HUES48 (cell line): ENCODE data around the gene DHRS4.
"Not testable (repeated sequence)": the region's sequence is repeated elsewhere in the genome, so short reads cannot be mapped to it uniquely, and the experiment has no call there.

Experiments
- H3K27ac ChIP-seq: one replicate; pipeline ENCODE4 v1.7.0; 2013; ENCODE audit warnings: low read depth, low read length, inconsistent platforms
- H3K27me3 ChIP-seq: 2 replicates; pipeline ENCODE4 v1.6.1; 2013; ENCODE audit warnings: mild to moderate bottlenecking, low read length; ENCODE audit not compliant: control insufficient read depth, insufficient read depth
- H3K36me3 ChIP-seq: 2 replicates; pipeline ENCODE4 v1.6.1; 2013; ENCODE audit warnings: low read length; ENCODE audit not compliant: control insufficient read depth, insufficient read depth
- H3K4me1 ChIP-seq: 2 replicates; pipeline ENCODE4 v1.6.1; 2013; ENCODE audit warnings: mild to moderate bottlenecking, low read length; ENCODE audit not compliant: control insufficient read depth, insufficient read depth
- H3K4me3 ChIP-seq: 2 replicates; pipeline ENCODE4 v1.5.1; 2013; ENCODE audit warnings: mild to moderate bottlenecking, low read depth, low read length
- H3K9ac ChIP-seq: 2 replicates; pipeline ENCODE4 v1.6.1; 2013; ENCODE audit warnings: mild to moderate bottlenecking, low read depth, low read length, moderate library complexity
- H3K9me3 ChIP-seq: 2 replicates; pipeline ENCODE4 v1.6.1; 2013; ENCODE audit warnings: low read length; ENCODE audit not compliant: control insufficient read depth, insufficient read depth

The DHRS4 gene

DNA sequence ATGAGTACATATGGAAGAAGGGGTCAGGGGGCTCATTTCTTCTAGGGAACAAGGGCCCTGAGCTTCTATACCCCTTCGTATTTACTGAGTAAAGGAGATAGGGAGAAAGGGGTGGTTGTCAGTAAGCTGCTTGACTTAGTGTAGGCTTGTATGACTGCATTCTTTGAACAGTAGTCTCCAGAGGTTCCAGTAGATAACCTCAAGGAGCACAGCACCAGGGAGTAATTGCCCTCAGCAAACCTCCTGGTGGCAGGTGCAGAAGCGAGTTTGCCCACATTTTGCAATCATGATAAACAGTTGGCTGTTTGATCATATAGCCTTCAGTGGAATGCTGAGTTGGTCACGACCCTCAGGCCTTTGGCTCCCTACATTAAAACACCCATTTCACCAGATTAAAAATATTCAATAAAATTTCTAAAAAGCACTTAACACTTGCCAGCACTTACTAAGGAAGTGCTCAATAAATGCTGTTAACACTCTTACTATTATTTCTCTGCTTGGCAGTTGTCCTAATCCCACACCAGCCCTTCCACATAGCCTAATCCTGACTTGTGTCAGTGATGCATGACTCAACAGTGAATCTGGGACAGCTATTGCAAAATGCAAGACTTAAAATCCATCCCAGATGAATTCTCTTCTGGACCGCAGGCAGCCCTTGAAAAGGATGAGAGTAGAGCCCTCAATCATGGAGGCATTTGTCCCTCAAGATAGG is 31.5 kb downstream of the DHRS4 start:
- Histone ChIP-seq H3K36me3 (no peaks in the 10 kb centered on the region), H3K9ac (no peak overlapping the region), H3K9me3 (no peaks in the 10 kb centered on the region), H3K27me3 (no peaks in the 10 kb centered on the region), H3K4me3 (no peak overlapping the region), H3K4me1 (peaks cover 5% of the 10 kb centered on the region; the same call in 1 of the 2 replicates), H3K27ac (no peak overlapping the region)

DNA sequence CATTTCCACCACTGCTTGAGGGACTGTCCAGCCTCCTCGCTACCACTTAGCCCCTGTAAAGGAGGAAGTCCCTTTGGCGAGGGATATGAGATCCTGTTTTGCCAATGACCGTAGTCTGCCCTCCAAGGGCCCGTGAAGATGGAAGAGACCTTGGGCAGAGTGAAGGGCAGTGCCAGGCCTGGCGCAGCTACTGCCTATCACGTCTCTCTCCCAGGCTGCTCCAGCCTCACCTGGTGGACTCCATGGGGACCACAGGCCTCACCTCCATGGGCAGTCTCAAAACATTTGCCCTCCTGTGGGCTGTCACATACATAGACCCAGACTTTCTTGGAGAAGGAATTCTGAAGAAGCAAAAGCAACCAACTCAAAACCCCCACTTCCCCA is 34.6 kb downstream of the DHRS4 start:
- not testable (repeated sequence) for H3K36me3 ChIP-seq, H3K9ac ChIP-seq

DNA sequence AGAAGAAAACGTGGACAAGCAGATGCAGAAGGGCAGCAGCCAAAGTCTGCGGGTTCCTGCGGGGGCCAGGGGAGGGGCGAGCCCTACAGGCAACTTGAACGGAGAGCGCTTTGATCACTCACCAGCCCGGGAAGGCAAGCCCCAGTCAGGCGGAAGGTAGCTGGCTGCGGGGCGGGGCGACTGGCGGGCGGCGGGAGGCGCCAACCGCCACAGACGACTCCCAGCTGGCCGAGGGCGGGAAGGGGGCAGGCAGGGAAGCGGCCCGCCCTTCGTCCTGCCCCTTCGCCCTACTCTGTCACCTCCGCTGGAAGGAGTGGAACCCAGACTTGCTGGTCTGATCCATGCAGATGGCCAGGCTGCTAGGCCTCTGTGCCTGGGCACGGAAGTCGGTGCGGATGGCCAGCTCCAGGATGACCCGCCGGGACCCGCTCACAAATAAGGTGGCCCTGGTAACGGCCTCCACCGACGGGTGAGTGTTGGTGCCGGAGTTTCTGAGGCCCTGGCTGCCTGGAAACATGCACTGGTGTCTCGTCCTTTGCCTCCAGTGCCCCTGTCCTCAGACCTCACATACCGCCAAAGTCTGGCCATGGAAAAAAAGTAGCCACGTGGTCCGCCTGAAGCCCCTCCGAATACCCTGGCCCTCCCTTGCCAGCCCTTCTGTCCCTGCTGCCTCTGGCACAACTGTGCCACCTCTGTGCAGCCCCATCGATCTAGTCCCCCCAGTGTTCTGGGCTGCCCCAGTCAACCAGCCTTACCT is 35.2 kb downstream of the DHRS4 start, which contains the start of gene DHRS4L2:
DHRS4L2 (plus strand) TSS at position 323 of the 757 bp plus-strand sequence; CDS start at position 342, 19 bp downstream.
- not testable (repeated sequence) for H3K27me3 ChIP-seq, H3K9me3 ChIP-seq, H3K36me3 ChIP-seq, H3K27ac ChIP-seq, H3K4me1 ChIP-seq
- Histone ChIP-seq H3K4me3 (peak within 1 kb of the TSS; percentile 47; the same call in 1 of the 2 replicates), H3K9ac (peak within 1 kb of the TSS; percentile 17)

More for the DNA sequence above, 34.6 kb downstream of the DHRS4 start:
- not testable (repeated sequence) for H3K27ac ChIP-seq, H3K4me1 ChIP-seq, H3K9me3 ChIP-seq, H3K27me3 ChIP-seq
- peak overlapping the region; percentile 47; the same call in 1 of the 2 replicates for H3K4me3 ChIP-seq

DNA sequence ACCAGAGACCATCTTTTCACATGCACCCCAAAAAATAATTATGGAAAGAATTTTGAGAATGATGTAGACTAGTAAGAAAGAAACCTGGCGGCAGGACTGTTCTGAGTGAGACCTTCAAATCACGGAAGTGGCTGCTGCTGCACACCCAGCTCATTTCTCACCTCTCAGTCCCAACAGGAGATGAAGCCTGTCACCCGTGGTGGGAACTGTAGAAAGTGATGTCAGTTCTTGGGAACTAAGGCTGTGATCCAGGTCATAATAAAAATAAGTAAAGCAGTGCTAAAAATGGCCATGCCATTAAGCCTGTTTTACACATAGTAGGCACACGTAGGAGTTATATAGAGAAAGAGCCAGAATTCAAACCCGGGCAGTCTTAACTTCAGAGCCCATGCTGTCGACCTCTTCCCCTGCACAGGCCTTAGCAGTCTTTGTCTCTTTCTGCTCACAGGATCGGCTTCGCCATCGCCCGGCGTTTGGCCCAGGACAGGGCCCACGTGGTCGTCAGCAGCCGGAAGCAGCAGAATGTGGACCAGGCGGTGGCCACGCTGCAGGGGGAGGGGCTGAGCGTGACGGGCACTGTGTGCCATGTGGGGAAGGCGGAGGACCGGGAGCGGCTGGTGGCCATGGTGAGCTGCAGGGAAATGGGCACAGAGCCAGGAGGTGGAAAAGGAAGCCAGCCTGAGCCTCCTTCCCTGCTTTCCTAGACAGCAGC is 36.3 kb downstream of the DHRS4 start:
- not testable (repeated sequence) for H3K9ac ChIP-seq, H3K36me3 ChIP-seq, H3K4me1 ChIP-seq, H3K27ac ChIP-seq, H3K4me3 ChIP-seq, H3K9me3 ChIP-seq, H3K27me3 ChIP-seq

DNA sequence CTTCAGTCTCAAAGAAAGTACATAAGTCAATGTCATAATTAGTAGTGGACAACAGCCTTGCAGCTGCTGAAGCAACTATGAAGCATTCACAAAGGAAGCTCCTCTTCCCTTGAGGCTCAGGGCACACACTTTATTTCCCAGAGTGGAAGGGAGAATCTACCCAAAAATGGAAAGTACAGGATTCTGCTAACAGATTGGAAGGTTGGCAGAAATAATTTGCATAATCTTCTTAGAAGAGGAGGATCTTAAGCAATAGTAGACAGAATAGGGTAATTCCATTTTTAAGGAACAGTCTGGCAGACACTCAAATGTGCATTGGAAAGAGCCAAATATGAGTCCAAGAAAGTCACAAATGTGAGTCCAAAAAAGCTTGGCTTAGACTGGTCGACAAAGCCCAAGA is 37.4 kb downstream of the DHRS4 start:
- not testable (repeated sequence) for H3K4me1 ChIP-seq, H3K27me3 ChIP-seq, H3K36me3 ChIP-seq, H3K9ac ChIP-seq, H3K9me3 ChIP-seq, H3K27ac ChIP-seq, H3K4me3 ChIP-seq

DNA sequence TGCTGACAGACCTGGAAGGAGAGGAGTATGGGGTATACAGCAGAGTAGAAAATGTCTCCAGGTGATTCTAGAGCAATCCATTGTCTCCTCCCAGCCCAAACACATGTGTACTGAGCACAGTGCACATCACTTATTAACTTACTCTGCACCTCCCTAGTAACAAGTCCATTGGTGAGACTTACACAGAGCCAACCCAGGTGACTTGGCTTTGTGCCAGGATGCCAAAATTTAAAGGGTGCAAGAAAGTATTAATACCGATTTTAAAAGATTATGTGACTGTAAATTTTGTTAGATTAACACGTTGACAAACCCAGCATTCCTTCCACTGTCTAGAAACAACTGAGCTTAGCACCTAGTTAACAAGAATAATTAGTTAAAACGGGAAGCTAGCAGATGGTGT is 39.5 kb downstream of the DHRS4 start:
- H3K4me1 ChIP-seq, H3K4me3 ChIP-seq, H3K9me3 ChIP-seq, H3K36me3 ChIP-seq, H3K27ac ChIP-seq, H3K27me3 ChIP-seq, H3K9ac ChIP-seq: not testable (repeated sequence)

DNA sequence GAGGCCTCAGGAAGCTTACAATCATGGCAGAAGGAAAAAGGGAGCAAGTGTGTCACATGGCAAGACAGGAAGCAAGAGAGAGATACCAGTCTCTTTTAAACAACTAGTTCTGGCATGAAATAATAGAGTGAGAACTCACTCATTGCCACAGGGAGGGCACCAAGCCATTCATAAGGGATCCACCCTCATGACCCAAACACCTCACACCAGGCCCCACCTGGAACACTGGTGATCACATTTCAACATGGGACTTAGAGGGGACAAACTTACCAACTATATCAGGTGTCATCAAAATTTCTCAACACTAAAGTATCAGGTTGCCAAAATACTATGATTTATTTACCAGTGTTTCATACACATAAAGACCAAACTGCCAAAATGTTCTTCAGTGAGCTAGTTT is 42.4 kb downstream of the DHRS4 start:
- not testable (repeated sequence) for H3K27ac ChIP-seq, H3K9me3 ChIP-seq, H3K27me3 ChIP-seq, H3K36me3 ChIP-seq, H3K4me3 ChIP-seq, H3K9ac ChIP-seq, H3K4me1 ChIP-seq

DNA sequence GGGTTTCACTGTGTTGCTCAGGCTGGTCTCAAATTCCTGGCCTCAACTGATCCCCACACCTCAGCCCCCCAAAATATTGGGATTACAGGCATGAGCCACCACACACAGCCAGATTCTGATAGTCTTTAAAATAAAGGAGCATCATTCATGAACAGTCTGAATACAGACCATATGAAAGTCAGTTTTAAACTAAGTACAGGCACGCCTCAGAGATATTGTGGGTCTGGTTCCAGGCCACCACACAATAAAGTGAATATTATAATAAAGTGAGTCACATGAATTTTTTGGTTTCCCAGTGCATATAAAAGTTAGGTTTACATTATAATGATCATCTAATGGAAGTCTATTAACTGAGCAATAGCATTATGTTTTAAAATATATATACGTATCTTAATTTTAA is 43.3 kb downstream of the DHRS4 start:
- H3K36me3 ChIP-seq, H3K9ac ChIP-seq, H3K4me3 ChIP-seq, H3K27ac ChIP-seq, H3K9me3 ChIP-seq, H3K27me3 ChIP-seq, H3K4me1 ChIP-seq: not testable (repeated sequence)

DNA sequence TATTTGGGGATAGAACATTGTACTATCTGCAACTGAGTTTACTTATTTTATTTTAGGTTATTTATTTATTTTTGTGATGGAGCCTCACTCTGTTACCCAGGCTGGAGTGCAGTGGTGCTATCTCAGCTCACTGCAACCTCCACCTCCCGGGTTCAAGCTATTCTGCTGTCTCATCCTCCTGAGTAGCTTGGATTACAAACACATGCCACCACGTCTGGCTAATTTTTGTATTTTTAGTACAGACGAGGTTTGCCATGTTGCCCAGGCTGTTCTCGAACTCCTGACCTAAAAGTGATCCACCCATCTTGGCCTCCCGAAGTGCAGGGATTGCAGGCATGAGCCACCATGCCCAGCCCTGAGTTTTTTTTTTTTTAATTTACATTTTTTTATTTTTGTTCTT is 46.1 kb downstream of the DHRS4 start:
- not testable (repeated sequence) for H3K4me3 ChIP-seq, H3K27me3 ChIP-seq, H3K27ac ChIP-seq, H3K36me3 ChIP-seq, H3K4me1 ChIP-seq, H3K9me3 ChIP-seq, H3K9ac ChIP-seq

DNA sequence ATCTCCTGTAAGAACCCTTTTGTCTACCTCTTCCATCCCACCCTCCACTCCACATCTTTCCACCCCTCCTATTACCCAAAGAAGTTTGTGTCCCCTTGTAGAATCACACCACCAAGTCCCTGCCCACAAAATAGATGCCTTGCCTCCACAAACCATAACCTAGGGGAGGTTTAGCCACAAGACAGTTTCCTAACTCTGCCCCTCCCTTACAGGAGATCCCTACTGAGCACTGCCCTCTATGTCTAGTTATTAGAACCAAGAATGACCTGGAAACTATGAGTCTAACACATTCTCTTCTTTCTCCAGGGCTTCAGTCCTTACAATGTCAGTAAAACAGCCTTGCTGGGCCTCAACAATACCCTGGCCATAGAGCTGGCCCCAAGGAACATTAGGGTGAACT is 47.5 kb downstream of the DHRS4 start:
- not testable (repeated sequence) for H3K27me3 ChIP-seq, H3K4me3 ChIP-seq, H3K9me3 ChIP-seq, H3K9ac ChIP-seq, H3K36me3 ChIP-seq, H3K27ac ChIP-seq, H3K4me1 ChIP-seq

DNA sequence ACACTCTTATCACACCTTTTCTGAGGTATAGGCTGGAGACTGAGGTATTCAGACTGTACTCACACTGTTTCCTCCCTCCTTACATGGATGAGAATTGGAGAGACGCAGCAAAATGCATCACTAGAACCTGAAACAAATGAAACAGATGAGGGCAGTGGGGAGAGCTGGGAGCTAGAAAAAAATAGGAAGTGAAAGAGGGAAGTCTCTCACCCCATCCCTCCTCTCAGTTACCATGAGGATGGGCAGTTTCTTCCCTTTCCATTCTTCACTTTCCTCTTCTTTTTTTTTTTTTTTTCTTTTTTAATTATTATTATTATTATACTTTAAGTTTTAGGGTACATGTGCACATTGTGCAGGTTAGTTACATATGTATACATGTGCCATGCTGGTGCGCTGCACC is 48.1 kb downstream of the DHRS4 start:
- not testable (repeated sequence) for H3K4me3 ChIP-seq, H3K36me3 ChIP-seq, H3K9me3 ChIP-seq, H3K9ac ChIP-seq, H3K4me1 ChIP-seq, H3K27ac ChIP-seq, H3K27me3 ChIP-seq
